ENCODE measurements around the gene CALM3.

DNA sequence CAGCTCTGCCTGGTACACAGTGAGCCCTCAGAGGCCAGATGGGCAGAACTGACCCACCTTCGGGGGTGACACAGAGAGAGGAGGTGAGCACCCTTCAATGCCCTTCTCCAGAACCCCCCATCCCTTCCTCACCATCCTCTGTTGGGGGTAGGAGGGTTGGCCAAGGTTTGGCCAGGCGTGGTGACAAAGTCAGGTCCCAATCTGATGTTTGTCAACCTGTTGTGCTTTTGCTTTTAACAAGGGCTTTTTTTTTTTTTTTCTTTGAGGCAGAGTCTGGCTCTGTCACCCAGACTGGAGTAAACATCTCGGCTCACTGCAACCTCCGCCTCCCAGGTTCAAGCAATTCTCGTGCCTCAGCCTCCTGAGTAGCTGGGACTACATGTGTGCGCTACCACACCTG is 16.5 kb downstream of the CALM3 start:
- TF ChIP-seq, protein P1, sequence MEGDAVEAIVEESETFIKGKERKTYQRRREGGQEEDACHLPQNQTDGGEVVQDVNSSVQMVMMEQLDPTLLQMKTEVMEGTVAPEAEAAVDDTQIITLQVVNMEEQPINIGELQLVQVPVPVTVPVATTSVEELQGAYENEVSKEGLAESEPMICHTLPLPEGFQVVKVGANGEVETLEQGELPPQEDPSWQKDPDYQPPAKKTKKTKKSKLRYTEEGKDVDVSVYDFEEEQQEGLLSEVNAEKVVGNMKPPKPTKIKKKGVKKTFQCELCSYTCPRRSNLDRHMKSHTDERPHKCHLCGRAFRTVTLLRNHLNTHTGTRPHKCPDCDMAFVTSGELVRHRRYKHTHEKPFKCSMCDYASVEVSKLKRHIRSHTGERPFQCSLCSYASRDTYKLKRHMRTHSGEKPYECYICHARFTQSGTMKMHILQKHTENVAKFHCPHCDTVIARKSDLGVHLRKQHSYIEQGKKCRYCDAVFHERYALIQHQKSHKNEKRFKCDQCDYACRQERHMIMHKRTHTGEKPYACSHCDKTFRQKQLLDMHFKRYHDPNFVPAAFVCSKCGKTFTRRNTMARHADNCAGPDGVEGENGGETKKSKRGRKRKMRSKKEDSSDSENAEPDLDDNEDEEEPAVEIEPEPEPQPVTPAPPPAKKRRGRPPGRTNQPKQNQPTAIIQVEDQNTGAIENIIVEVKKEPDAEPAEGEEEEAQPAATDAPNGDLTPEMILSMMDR (IDR thresholded peaks at IDR 0.05) = no peak
- TF ChIP-seq POLR2A (IDR thresholded peaks at IDR 0.05) = no peak

Measured in thyroid gland (tissue), 4 donors.